ENCODE measurements around the gene RLF.

DNA sequence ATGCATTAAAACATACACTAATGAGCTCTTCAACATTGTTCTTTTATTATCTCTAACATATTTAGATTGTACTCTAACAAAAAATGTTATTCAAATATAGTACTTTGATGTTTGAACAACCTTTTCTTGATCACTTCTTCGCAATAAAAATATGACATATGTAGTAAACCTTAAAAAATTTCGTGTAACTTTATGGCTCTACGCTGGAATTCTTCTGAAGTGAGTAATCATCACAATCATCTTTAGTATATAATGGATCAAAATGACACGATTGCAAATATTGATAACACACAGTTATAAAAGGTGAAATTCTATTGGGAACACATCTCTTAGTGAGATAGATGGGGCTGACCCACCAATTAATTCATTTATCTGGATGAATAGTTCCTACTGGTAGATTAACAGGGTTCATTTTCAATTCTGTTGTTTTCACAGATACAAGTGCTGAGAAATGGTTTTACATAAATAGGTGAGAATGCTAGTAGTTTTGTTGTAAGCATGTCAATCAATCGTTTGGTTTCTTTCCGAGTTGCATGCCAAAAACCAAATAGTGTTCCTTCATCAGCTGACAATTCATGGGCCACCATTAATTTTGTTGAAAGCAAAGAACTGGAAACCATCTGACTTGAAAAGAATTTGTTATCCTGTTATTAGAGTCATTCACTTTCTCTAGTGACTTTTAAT, 95.4 kb downstream of the RLF start:
- TF ChIP-seq POLR2AphosphoS5 (IDR thresholded peaks at IDR 0.05; ENCODE audit: low read depth, low read length) (no peak), POLR2A (IDR thresholded peaks at IDR 0.05; ENCODE audit: low read depth, low read length) (no peak), TAF1 (IDR thresholded peaks at IDR 0.05; ENCODE audit: borderline replicate concordance, low read depth, low read length) (no peak)

Measured in GM12892 (cell line).